Stimulated activated naive B cell treated with anti-CD40 and anti-IgM and Interleukin-4, amounts not matched to agents 10 μg/mL and 1 μg/mL and 100 μg/mL, for 72 hours (primary cell): ENCODE results near the gene CTNS.

Experiments used
- ATAC-seq, 2 donors: fragments of 150-1000 bp; cut with Tn5 transposase; replicated peaks; 2 replicates each; pipeline ENCODE4 v1.10.0; 2021; ENCODE audit warnings: moderate library complexity in 1 of 2
- DNase-seq: peaks from one replicate; pipeline ENCODE4 v3.0.0; 2021
- H3K27ac Mint-ChIP-seq: one replicate; pipeline ENCODE4 v1.8.0; 2022; ENCODE audit warnings: mild to moderate bottlenecking, mixed read lengths
- H3K27me3 Mint-ChIP-seq, 2 donors: one replicate each; pipeline ENCODE4 v1.8.0; 2022; ENCODE audit warnings: mixed read lengths in 2 of 2
- H3K36me3 Mint-ChIP-seq, 2 donors: one replicate each; pipeline ENCODE4 v1.8.0; 2022; ENCODE audit warnings: mixed read lengths in 2 of 2, mild to moderate bottlenecking in 1 of 2
- H3K4me1 Mint-ChIP-seq, 2 donors: one replicate each; pipeline ENCODE4 v1.8.0; 2022; ENCODE audit warnings: mixed read lengths in 2 of 2, mild to moderate bottlenecking in 1 of 2
- H3K4me3 Mint-ChIP-seq, 2 donors: one replicate each; pipeline ENCODE4 v1.8.0; 2022; ENCODE audit warnings: mild to moderate bottlenecking in 2 of 2, mixed read lengths in 2 of 2, moderate library complexity in 1 of 2
- H3K9me3 Mint-ChIP-seq, 2 donors: one replicate each; pipeline ENCODE4 v1.8.0; 2022; ENCODE audit warnings: mixed read lengths in 2 of 2, mild to moderate bottlenecking in 1 of 2

CTNS gene

GRCh38 chr17:3658784-3659449 is 22.4 kb downstream of the CTNS start:
- Mint-ChIP-seq H3K4me1 (peaks cover 0 to 3% of the 10 kb centered on the region in 2 donors), H3K4me3 (no peak overlapping the region), H3K27me3 (no peaks in the 10 kb centered on the region), H3K36me3 (peaks cover 14 to 33% of the 10 kb centered on the region in 2 donors), H3K27ac (no peak overlapping the region), H3K9me3 (no peaks in the 10 kb centered on the region)
- ATAC-seq, result no peak
- DNase-seq, result no peak

- H3K36me3 Mint-ChIP-seq, result peaks cover 17 to 38% of the 10 kb centered on the region in 2 donors
- H3K4me1 Mint-ChIP-seq, result peaks cover 0 to 4% of the 10 kb centered on the region in 2 donors
Observed at GRCh38 chr17:3659541-3660111, 23.1 kb downstream of the CTNS start.

GRCh38 chr17:3660311-3660891 is 23.8 kb downstream of the CTNS start:
- Mint-ChIP-seq H3K4me3 (no peak overlapping the region), H3K9me3 (no peaks in the 10 kb centered on the region), H3K27me3 (no peaks in the 10 kb centered on the region), H3K4me1 (peaks cover 0 to 4% of the 10 kb centered on the region in 2 donors), H3K36me3 (peaks cover 19 to 38% of the 10 kb centered on the region in 2 donors), H3K27ac (no peak overlapping the region)
- DNase-seq (no peak), ATAC-seq (no peak)

More at GRCh38 chr17:3659541-3660111, 23.1 kb downstream of the CTNS start:
- no peak for DNase-seq
- no peaks in the 10 kb centered on the region for H3K27me3 Mint-ChIP-seq
- no peaks in the 10 kb centered on the region for H3K9me3 Mint-ChIP-seq
- no peak overlapping the region for H3K4me3 Mint-ChIP-seq
- no peak overlapping the region for H3K27ac Mint-ChIP-seq
- no peak for ATAC-seq

GRCh38 chr17:3663102-3664011 is 26.8 kb downstream of the CTNS start:
- Mint-ChIP-seq H3K4me1 (peaks cover 16 to 19% of the 10 kb centered on the region in 2 donors), H3K27ac (no peak overlapping the region), H3K9me3 (no peaks in the 10 kb centered on the region), H3K27me3 (no peaks in the 10 kb centered on the region), H3K36me3 (peaks cover 10 to 26% of the 10 kb centered on the region in 2 donors), H3K4me3 (no peak overlapping the region)
- ATAC-seq, result no peak
- DNase-seq, result no peak

- H3K27me3 Mint-ChIP-seq, result no peaks in the 10 kb centered on the region
- H3K9me3 Mint-ChIP-seq, result no peaks in the 10 kb centered on the region
- ATAC-seq, result no peak
- peak overlapping the region; percentile 74 for H3K27ac Mint-ChIP-seq
- peaks cover 12 to 25% of the 10 kb centered on the region in 2 donors for H3K36me3 Mint-ChIP-seq
- DNase-seq, result no peak
- peak overlapping the region in 1 of 2 donors; percentile 50 for H3K4me3 Mint-ChIP-seq
- peaks cover 20 to 38% of the 10 kb centered on the region in 2 donors for H3K4me1 Mint-ChIP-seq
Observed at GRCh38 chr17:3665834-3666233, 29.3 kb downstream of the CTNS start.

- ATAC-seq (no peak), DNase-seq (no peak)
- H3K27ac Mint-ChIP-seq, result peak overlapping the region; percentile 49
- peak overlapping the region; percentile 1 to 50 for H3K4me3 Mint-ChIP-seq
- H3K27me3 Mint-ChIP-seq, result no peaks in the 10 kb centered on the region
- peaks cover 21 to 38% of the 10 kb centered on the region in 2 donors for H3K4me1 Mint-ChIP-seq
- H3K9me3 Mint-ChIP-seq, result no peaks in the 10 kb centered on the region
- H3K36me3 Mint-ChIP-seq, result peaks cover 9 to 21% of the 10 kb centered on the region in 2 donors
Observed at GRCh38 chr17:3666516-3666915, 30.0 kb downstream of the CTNS start.

- H3K36me3 Mint-ChIP-seq, result peaks cover 12 to 28% of the 10 kb centered on the region in 2 donors
- H3K27ac Mint-ChIP-seq, result peak overlapping the region; percentile 91
- H3K4me1 Mint-ChIP-seq, result peaks cover 26 to 38% of the 10 kb centered on the region in 2 donors
- ATAC-seq, result peak; percentile 1 to 15
- H3K9me3 Mint-ChIP-seq, result no peaks in the 10 kb centered on the region
- H3K4me3 Mint-ChIP-seq, result peak overlapping the region; percentile 91 to 96
- no peak for DNase-seq
- no peaks in the 10 kb centered on the region for H3K27me3 Mint-ChIP-seq
Observed at GRCh38 chr17:3667366-3668278, 31.1 kb downstream of the CTNS start.

GRCh38 chr17:3668279-3669084 is 31.9 kb downstream of the CTNS start, which contains the start of the genes EMC6 and TAX1BP3:
Gene EMC6, plus strand, starts transcription at chr17:3668812. Its CDS starts 335 bp downstream, at chr17:3669147.
Gene TAX1BP3, minus strand, starts transcription at chr17:3668578. Its CDS starts 52 bp downstream, at chr17:3668526.
- H3K27ac Mint-ChIP-seq, result peak within 1 kb of the TSS; percentile 97

GRCh38 chr17:3669085-3669347 is 32.5 kb downstream of the CTNS start:
- no peak for DNase-seq
- Mint-ChIP-seq H3K4me1 (peaks cover 26 to 52% of the 10 kb centered on the region in 2 donors), H3K27ac (peak overlapping the region; percentile 97)

More at GRCh38 chr17:3668279-3669084, 31.9 kb downstream of the CTNS start, which contains the start of the genes EMC6 and TAX1BP3:
- H3K9me3 Mint-ChIP-seq, result no peaks in the 10 kb centered on the region
- peaks cover 26 to 47% of the 10 kb centered on the region in 2 donors for H3K4me1 Mint-ChIP-seq
- ATAC-seq (peak; percentile 91 to 93), DNase-seq (peak; percentile 99)
- H3K36me3 Mint-ChIP-seq, result peaks cover 12 to 32% of the 10 kb centered on the region in 2 donors
- peak within 1 kb of the TSS; percentile 91 to 96 for H3K4me3 Mint-ChIP-seq
- no peaks in the 10 kb centered on the region for H3K27me3 Mint-ChIP-seq

GRCh38 chr17:3669548-3669947 is 33.0 kb downstream of the CTNS start:
- Mint-ChIP-seq H3K4me3 (peak overlapping the region; percentile 91 to 96), H3K27me3 (no peaks in the 10 kb centered on the region), H3K36me3 (peaks cover 7 to 32% of the 10 kb centered on the region in 2 donors), H3K27ac (peak overlapping the region; percentile 97), H3K4me1 (peaks cover 27 to 53% of the 10 kb centered on the region in 2 donors), H3K9me3 (no peaks in the 10 kb centered on the region)
- no peak for ATAC-seq
- no peak for DNase-seq

More at GRCh38 chr17:3669085-3669347, 32.5 kb downstream of the CTNS start:
- Mint-ChIP-seq H3K4me3 (peak overlapping the region; percentile 91 to 96), H3K36me3 (peaks cover 11 to 35% of the 10 kb centered on the region in 2 donors), H3K27me3 (no peaks in the 10 kb centered on the region), H3K9me3 (no peaks in the 10 kb centered on the region)
- ATAC-seq, result no peak

- Mint-ChIP-seq H3K4me1 (peaks cover 21 to 50% of the 10 kb centered on the region in 2 donors), H3K27ac (peak overlapping the region; percentile 75), H3K27me3 (no peaks in the 10 kb centered on the region), H3K36me3 (peaks cover 12 to 37% of the 10 kb centered on the region in 2 donors), H3K4me3 (no peak overlapping the region), H3K9me3 (no peaks in the 10 kb centered on the region)
- DNase-seq (no peak), ATAC-seq (no peak)
Observed at GRCh38 chr17:3672571-3672970, 36.0 kb downstream of the CTNS start.

- H3K9me3 Mint-ChIP-seq, result no peaks in the 10 kb centered on the region
- H3K4me3 Mint-ChIP-seq, result no peak overlapping the region
- H3K27me3 Mint-ChIP-seq, result no peaks in the 10 kb centered on the region
- ATAC-seq (no peak), DNase-seq (no peak)
- H3K36me3 Mint-ChIP-seq, result peaks cover 18 to 40% of the 10 kb centered on the region in 2 donors
- H3K27ac Mint-ChIP-seq, result peak overlapping the region; percentile 56
- peaks cover 22 to 42% of the 10 kb centered on the region in 2 donors for H3K4me1 Mint-ChIP-seq
Observed at GRCh38 chr17:3675886-3676285, 39.3 kb downstream of the CTNS start.
